WERI-Rb-1 (cell line): ENCODE results near the gene CNTNAP2.

Source experiments
- DNase-seq: peaks from one replicate; pipeline ENCODE4 v3.0.0-alpha.2; 2020
- H3K27ac ChIP-seq: fragments of 250-450 bp; sonication (Bioruptor Pico); 2 replicates; pipeline ENCODE4 v1.5.1; 2020; ENCODE audit warnings: mild to moderate bottlenecking, moderate library complexity
- H3K27me3 ChIP-seq: fragments of 250-450 bp; sonication (Bioruptor Pico); 2 replicates; pipeline ENCODE4 v1.5.1; 2021; ENCODE audit warnings: mild to moderate bottlenecking, low read depth, moderate library complexity; ENCODE audit not compliant: insufficient read depth, severe bottlenecking
- H3K36me3 ChIP-seq: fragments of 250-450 bp; sonication (Bioruptor Pico); 2 replicates; pipeline ENCODE4 v1.5.1; 2020; ENCODE audit warnings: mild to moderate bottlenecking, moderate library complexity
- H3K4me3 ChIP-seq: 2 replicates; pipeline ENCODE4 v1.5.1; 2011; ENCODE audit warnings: low read depth, mild to moderate bottlenecking, control low read depth, low read length
- H3K9me3 ChIP-seq: fragments of 250-450 bp; sonication (Bioruptor Pico); 2 replicates; pipeline ENCODE4 v1.5.1; 2021; ENCODE audit warnings: mild to moderate bottlenecking, moderate library complexity; ENCODE audit not compliant: severe bottlenecking
- TF ChIP-seq, protein P1 (sequence below): IDR thresholded peaks from 2 replicates; pipeline ENCODE4 v1.5.1; 2011; ENCODE audit warnings: low read depth, mild to moderate bottlenecking, control low read depth, inconsistent platforms, low read length

CNTNAP2 gene

DNA sequence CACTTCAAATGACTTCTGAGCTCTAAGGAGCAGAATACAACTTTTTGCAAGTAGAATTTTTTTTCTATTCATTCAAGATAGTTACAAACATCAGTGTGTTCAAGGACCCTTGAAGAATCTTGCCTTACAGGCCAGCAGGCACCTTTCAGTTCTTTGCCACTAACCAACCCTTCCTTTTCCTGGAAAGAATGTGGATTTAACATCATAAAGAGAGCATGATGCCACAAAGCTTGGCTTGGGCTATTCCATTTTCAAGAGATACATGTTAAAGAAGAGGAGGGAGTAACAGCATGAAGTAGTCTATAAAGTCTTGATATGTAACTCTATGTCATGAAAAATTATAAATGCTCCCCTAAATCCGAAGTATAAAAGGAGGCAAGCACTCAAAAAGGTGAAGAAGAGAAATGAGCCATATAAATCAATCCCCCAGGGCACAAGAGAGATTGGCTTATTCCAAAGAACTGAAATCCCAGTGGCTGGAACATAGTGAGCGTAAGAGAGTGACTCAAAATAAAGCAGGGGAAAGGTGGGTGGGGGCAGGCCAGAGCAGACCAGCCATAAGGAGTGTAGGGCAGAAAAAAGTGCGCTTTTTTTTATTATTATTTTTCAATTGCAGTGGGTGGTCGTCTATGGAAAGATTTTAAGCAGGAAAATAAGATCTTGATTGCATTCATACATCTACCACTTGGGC lies 1448.3 kb downstream of the CNTNAP2 start:
- H3K4me3 ChIP-seq: no peak overlapping the region
- H3K9me3 ChIP-seq: no peaks in the 10 kb centered on the region
- TF ChIP-seq, protein P1, sequence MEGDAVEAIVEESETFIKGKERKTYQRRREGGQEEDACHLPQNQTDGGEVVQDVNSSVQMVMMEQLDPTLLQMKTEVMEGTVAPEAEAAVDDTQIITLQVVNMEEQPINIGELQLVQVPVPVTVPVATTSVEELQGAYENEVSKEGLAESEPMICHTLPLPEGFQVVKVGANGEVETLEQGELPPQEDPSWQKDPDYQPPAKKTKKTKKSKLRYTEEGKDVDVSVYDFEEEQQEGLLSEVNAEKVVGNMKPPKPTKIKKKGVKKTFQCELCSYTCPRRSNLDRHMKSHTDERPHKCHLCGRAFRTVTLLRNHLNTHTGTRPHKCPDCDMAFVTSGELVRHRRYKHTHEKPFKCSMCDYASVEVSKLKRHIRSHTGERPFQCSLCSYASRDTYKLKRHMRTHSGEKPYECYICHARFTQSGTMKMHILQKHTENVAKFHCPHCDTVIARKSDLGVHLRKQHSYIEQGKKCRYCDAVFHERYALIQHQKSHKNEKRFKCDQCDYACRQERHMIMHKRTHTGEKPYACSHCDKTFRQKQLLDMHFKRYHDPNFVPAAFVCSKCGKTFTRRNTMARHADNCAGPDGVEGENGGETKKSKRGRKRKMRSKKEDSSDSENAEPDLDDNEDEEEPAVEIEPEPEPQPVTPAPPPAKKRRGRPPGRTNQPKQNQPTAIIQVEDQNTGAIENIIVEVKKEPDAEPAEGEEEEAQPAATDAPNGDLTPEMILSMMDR: no peak
- H3K36me3 ChIP-seq: no peaks in the 10 kb centered on the region
- H3K27ac ChIP-seq: no peak overlapping the region
- H3K27me3 ChIP-seq: no peaks in the 10 kb centered on the region
- DNase-seq: no peak

DNA sequence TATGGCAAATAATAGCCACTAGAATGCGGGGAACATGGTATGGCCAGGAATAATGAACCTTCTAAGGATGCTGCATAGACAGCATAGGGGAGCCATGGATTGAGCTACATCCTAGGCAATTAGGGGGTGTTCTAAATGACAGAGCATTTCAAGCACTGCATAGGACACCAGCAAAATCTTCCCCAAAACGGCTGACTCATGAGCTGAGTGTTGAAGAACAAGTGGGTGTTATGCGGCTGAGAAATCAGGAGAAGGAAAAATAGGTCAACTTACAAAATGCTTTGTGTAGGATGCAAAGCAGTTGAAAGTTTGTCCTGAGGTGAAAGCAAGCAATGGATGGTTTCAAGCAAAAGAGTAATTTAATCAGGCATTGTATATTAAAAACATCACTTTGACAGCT lies 1450.4 kb downstream of the CNTNAP2 start:
- TF ChIP-seq, protein P1: no peak
- DNase-seq: no peak
- Histone ChIP-seq H3K27me3 (no peaks in the 10 kb centered on the region), H3K4me3 (no peak overlapping the region), H3K36me3 (no peaks in the 10 kb centered on the region), H3K27ac (no peak overlapping the region), H3K9me3 (no peaks in the 10 kb centered on the region)

DNA sequence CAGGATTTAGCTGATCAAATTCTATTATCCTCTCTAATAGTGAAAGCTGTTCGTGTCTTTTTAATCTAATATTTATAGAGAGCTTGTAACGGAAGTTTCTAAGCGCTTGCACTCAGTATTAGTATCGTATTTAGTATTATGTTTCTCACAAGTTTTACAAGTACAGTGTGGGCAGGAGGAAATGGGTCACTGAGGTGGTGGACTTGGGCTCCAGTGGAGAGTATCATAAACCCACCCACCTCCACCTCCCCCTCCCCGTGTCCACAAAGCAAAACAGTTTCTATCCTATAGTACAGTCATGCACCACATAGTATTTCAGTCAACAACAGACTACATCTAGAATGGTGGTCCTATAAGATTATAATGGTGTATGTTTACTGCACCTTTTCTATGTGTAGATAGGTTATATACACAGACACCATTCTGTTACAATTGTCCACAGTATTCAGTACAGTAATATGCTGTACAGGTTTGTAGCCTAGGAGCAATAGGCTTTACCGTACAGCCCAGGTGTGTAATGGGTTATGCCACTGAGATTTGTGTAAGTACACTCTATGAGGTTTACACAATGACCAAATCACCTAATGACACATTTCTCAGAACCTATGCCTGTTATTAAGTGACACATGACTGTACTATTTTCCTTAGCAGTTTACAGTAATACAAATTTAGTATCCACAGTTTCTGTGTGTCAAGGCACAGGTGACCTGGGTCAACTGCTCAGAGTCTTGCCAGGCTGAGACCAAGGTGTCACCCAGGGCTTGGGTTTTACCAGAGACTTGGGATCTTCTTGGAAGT lies 1452.7 kb downstream of the CNTNAP2 start:
- no peaks in the 10 kb centered on the region for H3K36me3 ChIP-seq
- DNase-seq: no peak
- no peaks in the 10 kb centered on the region for H3K9me3 ChIP-seq
- H3K27ac ChIP-seq: no peak overlapping the region
- H3K4me3 ChIP-seq: no peak overlapping the region
- H3K27me3 ChIP-seq: no peaks in the 10 kb centered on the region
- TF ChIP-seq, protein P1: no peak

DNA sequence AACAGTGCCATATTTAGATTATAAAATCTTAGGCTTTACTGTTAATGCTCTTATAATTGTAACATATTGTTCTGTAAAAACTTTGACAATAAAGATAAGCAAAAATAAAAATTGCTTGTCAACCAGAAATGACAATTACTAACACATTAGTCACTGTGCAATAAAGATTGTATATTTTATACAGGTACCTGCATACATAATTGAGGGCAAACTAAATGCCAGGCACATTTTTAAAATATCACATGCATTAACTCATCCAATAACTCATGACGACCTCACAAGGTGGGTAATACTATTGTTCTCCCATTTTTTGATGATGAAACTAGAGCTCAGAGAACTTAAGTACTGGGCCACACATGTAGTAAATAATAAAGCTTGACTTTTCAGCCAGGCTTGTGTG lies 1453.8 kb downstream of the CNTNAP2 start:
- no peak for DNase-seq
- TF ChIP-seq, protein P1: no peak

DNA sequence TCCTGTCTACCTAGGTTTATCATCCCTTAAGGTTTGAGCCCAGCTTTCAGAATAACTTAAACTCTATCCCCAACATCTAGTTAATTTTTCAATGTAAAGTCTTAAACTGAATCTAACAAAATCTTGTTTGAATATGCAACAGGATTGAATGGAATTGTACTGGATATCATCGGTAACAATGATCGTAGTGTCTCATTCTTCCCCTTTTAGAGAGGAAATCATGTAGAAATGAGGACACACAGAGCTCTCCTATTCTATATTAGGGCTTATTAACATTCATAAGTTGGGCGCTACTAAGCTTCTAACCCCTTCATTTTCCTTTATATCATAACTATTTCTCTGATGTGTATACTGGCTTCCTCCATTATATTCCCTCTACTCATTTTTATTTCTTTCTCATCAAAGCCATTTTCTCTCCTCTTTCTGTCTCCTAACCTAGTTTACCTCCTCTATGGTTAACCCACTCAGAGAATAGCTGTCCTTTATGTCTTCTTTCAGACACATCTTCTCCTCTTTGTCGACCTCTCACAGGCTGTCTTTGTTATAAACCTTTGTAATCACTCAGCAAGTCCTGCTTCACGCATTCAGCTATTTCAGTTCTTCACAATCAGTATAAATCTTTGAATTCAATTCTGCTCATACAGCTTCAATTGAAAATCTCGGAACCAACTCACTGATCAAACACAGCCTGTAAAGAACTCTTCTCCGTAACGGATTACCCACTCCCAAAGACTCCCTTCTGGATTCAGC lies 1455.0 kb downstream of the CNTNAP2 start:
- no peaks in the 10 kb centered on the region for H3K36me3 ChIP-seq
- no peak for DNase-seq
- TF ChIP-seq, protein P1: no peak
- H3K9me3 ChIP-seq: no peaks in the 10 kb centered on the region
- no peaks in the 10 kb centered on the region for H3K27me3 ChIP-seq
- H3K27ac ChIP-seq: no peak overlapping the region
- no peak overlapping the region for H3K4me3 ChIP-seq

More for the DNA sequence above, 1453.8 kb downstream of the CNTNAP2 start:
- Histone ChIP-seq H3K36me3 (no peaks in the 10 kb centered on the region), H3K27me3 (no peaks in the 10 kb centered on the region), H3K9me3 (no peaks in the 10 kb centered on the region), H3K4me3 (no peak overlapping the region), H3K27ac (no peak overlapping the region)
